HepG2 (cell line): ENCODE data around the gene LAPTM4A. TPM values are rescaled to one million over a fixed set of nuclear protein-coding genes. Genes with fewer than 3 reads are reported as not detected.

ENCODE experiments used
- AGO1 ChIP-seq: fragments of 200-400 bp; formaldehyde crosslinking; IDR thresholded peaks from 2 replicates; pipeline ENCODE4 v1.6.1; 2017; ENCODE audit warnings: mild to moderate bottlenecking, low read depth, low read length, moderate library complexity; ENCODE audit not compliant: poor library complexity, severe bottlenecking
- AHR ChIP-seq: IDR thresholded peaks from 2 replicates; pipeline ENCODE4 v1.6.1; 2018; ENCODE audit warnings: missing genetic modification reagents, missing compliant biosample characterization
- FLYWCH1 ChIP-seq: sonication (generic); formaldehyde crosslinking; IDR thresholded peaks from 2 replicates; pipeline ENCODE4 v1.8.1; 2023; ENCODE audit warnings: mild to moderate bottlenecking, missing genetic modification reagents
- HIVEP1 ChIP-seq: sonication (generic); formaldehyde crosslinking; IDR thresholded peaks from 2 replicates; pipeline ENCODE4 v1.4.0; 2020; ENCODE audit warnings: mild to moderate bottlenecking, missing genetic modification reagents
- HNF4A ChIP-seq: sonication (generic); formaldehyde crosslinking; IDR thresholded peaks from 2 replicates; pipeline ENCODE4 v1.4.0; 2020; ENCODE audit warnings: missing genetic modification reagents
- IKZF4 ChIP-seq: sonication (generic); formaldehyde crosslinking; IDR thresholded peaks from 2 replicates; pipeline ENCODE4 v1.5.1; 2020; ENCODE audit warnings: borderline replicate concordance, mild to moderate bottlenecking, low read depth, missing genetic modification reagents; ENCODE audit errors: not compliant biosample characterization
- KDM1A ChIP-seq: IDR thresholded peaks from 2 replicates; pipeline ENCODE4 v1.6.1; 2016; ENCODE audit warnings: missing compliant biosample characterization
- KDM6A ChIP-seq: IDR thresholded peaks from 2 replicates; pipeline ENCODE4 v1.6.1; 2016; ENCODE audit warnings: low read depth
- MEF2D ChIP-seq: sonication (generic); formaldehyde crosslinking; IDR thresholded peaks from 2 replicates; pipeline ENCODE4 v1.5.1; 2020; ENCODE audit warnings: mild to moderate bottlenecking, missing genetic modification reagents
- RAD51 ChIP-seq: fragments of 450-650 bp; IDR thresholded peaks from 2 replicates; pipeline ENCODE4 v1.6.1; 2016; ENCODE audit warnings: borderline replicate concordance
- SALL1 ChIP-seq: sonication (generic); formaldehyde crosslinking; IDR thresholded peaks from 2 replicates; pipeline ENCODE4 v1.8.0; 2022; ENCODE audit warnings: mild to moderate bottlenecking, missing genetic modification reagents
- SRSF1 ChIP-seq: fragments of 200-400 bp; formaldehyde crosslinking; optimal IDR thresholded peaks from 2 replicates; pipeline ENCODE3; 2017; ENCODE audit warnings: mild to moderate bottlenecking, low read depth, low read length, moderate library complexity
- TGIF2 ChIP-seq: IDR thresholded peaks from 2 replicates; pipeline ENCODE4 v1.6.1; 2016; ENCODE audit warnings: control low read depth, missing compliant biosample characterization
- TOE1 ChIP-seq: sonication (generic); formaldehyde crosslinking; IDR thresholded peaks from 2 replicates; pipeline ENCODE4 v1.4.0; 2020; ENCODE audit warnings: mild to moderate bottlenecking, missing genetic modification reagents
- ZNF430 ChIP-seq: sonication (generic); formaldehyde crosslinking; IDR thresholded peaks from 2 replicates; pipeline ENCODE4 v1.9.0; 2021; ENCODE audit warnings: mild to moderate bottlenecking, missing genetic modification reagents
- ZNF501 ChIP-seq: sonication (generic); formaldehyde crosslinking; IDR thresholded peaks from 2 replicates; pipeline ENCODE4 v1.5.1; 2020; ENCODE audit warnings: mild to moderate bottlenecking, moderate library complexity, missing genetic modification reagents
- ZNF567 ChIP-seq: sonication (generic); formaldehyde crosslinking; IDR thresholded peaks from 2 replicates; pipeline ENCODE4 v1.8.1; 2023; ENCODE audit warnings: mild to moderate bottlenecking, missing genetic modification reagents, borderline replicate concordance
- ZNF598 ChIP-seq: sonication (generic); formaldehyde crosslinking; IDR thresholded peaks from 2 replicates; pipeline ENCODE4 v1.5.1; 2020; ENCODE audit warnings: mild to moderate bottlenecking, missing genetic modification reagents, borderline replicate concordance
- ZNF7 ChIP-seq: IDR thresholded peaks from 2 replicates; pipeline ENCODE4 v1.6.1; 2016; ENCODE audit warnings: missing biosample characterization, missing genetic modification reagents
- ZNF75D ChIP-seq: sonication (generic); formaldehyde crosslinking; IDR thresholded peaks from 2 replicates; pipeline ENCODE4 v1.8.1; 2023; ENCODE audit warnings: missing genetic modification reagents, mild to moderate bottlenecking, borderline replicate concordance
- ZSCAN9 ChIP-seq: IDR thresholded peaks from 2 replicates; pipeline ENCODE4 v1.6.1; 2016; ENCODE audit warnings: borderline replicate concordance
- polyA plus RNA-seq, 8 experiments: library from polyadenylated mRNA; depleted of rRNA in 3 of 8; stranded (reverse) in 7 of 8; unstranded in 1 of 8; fragments of >200 nt; fragmentation: Illumina TruSeq in 4 of 8; extraction: Trizol in 4 of 8; gene quantifications; 2 replicates each; pipeline versions ENCODE4 v1.2.1 to v1.2.3, GENCODE V29; 2011 to 2016; ENCODE audit warnings: low read depth in 4 of 8, missing spikeins in 1 of 8, mixed read lengths in 1 of 8; ENCODE audit not compliant: insufficient read depth in 1 of 8
- total RNA-seq, 5 experiments: library from RNA; depleted of rRNA; stranded (reverse); fragments of >200 nt; fragmentation: Illumina TruSeq; extraction: Trizol; gene quantifications; 2 replicates each; pipeline ENCODE4 v1.2.3, GENCODE V29; 2016; ENCODE audit warnings: low read depth in 1 of 5
- TF ChIP-seq, protein P1 (sequence below): IDR thresholded peaks from 2 replicates; pipeline ENCODE4 v1.6.1; 2012; ENCODE audit warnings: low read length, improper control_type of control experiment
- TF ChIP-seq, protein P2 (sequence below): IDR thresholded peaks from 2 replicates; pipeline ENCODE4 v1.6.1; 2016; ENCODE audit warnings: missing biosample characterization, missing genetic modification reagents, low read depth
- TF ChIP-seq, protein P3 (sequence below): fragments of 450-650 bp; IDR thresholded peaks from 2 replicates; pipeline ENCODE4 v1.6.1; 2017

The LAPTM4A gene
- total and polyA plus RNA-seq, 2 of the 13 experiments (the other 11 are each of a cell fraction or from before 2014, with no cell fraction given): 116 to 558 TPM

DNA sequence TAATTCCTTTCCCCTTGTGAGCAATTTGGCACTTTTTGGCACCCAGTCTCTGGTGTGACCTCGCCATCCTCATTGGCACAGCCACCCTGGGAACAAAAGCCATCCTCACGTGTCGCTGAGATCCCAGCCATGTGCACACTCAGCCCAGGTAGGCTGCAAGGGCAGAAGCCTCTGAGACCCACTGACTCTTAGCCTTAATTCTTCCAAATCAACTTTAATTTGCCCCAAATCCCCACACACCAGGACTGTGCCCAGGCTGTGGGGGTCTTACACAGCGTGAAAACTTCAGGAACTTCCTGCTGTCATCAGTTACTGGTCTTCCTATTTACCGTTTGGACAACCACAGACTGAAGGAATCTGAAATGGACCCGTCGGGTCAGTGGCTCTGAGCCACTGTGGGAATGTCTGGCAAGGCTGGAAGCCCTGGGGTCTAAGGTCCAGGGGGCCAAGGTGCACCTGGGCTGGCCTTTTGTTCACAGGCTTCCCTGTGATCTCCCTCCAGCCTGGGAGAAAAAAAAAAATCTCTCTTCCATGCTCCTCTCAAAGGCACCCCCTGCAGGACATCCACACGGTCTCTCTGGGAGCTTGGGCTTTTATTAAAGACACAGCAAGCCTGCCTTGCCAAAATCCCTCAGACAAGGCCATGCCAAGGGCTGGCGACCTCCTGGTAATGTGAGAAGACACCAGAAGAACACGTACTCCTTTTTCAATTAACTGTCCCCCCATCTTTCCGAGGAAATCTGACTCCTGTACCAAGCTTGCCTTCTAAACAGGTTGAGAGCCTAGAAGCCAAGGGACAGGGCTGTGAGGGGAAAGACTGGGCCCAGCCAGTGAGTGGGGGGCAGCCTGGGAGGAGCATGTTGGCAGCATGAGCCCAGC, 42.1 kb upstream of the LAPTM4A start (continued):
- TF ChIP-seq RAD51: no peak
- no peak for TF ChIP-seq AHR (CRISPR knock-in tag)
- TF ChIP-seq ZNF7 (CRISPR knock-in tag): no peak
- TF ChIP-seq ZSCAN9: peak; percentile 70; the same call in 1 of the 2 replicates
- TF ChIP-seq HNF4A (CRISPR knock-in tag): peak; percentile 100
- TF ChIP-seq TOE1 (CRISPR knock-in tag): peak; percentile 89; the same call in 1 of the 2 replicates
- TF ChIP-seq ZNF501: no peak; the same call in none of the 2 replicates
- peak; percentile 92 for TF ChIP-seq SALL1 (CRISPR knock-in tag)
- TF ChIP-seq, protein P1, sequence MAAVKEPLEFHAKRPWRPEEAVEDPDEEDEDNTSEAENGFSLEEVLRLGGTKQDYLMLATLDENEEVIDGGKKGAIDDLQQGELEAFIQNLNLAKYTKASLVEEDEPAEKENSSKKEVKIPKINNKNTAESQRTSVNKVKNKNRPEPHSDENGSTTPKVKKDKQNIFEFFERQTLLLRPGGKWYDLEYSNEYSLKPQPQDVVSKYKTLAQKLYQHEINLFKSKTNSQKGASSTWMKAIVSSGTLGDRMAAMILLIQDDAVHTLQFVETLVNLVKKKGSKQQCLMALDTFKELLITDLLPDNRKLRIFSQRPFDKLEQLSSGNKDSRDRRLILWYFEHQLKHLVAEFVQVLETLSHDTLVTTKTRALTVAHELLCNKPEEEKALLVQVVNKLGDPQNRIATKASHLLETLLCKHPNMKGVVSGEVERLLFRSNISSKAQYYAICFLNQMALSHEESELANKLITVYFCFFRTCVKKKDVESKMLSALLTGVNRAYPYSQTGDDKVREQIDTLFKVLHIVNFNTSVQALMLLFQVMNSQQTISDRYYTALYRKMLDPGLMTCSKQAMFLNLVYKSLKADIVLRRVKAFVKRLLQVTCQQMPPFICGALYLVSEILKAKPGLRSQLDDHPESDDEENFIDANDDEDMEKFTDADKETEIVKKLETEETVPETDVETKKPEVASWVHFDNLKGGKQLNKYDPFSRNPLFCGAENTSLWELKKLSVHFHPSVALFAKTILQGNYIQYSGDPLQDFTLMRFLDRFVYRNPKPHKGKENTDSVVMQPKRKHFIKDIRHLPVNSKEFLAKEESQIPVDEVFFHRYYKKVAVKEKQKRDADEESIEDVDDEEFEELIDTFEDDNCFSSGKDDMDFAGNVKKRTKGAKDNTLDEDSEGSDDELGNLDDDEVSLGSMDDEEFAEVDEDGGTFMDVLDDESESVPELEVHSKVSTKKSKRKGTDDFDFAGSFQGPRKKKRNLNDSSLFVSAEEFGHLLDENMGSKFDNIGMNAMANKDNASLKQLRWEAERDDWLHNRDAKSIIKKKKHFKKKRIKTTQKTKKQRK: no peak
- no peak for TF ChIP-seq AGO1
- peak; percentile 70; the same call in 1 of the 2 replicates for TF ChIP-seq KDM6A (CRISPR knock-in tag)
- TF ChIP-seq MEF2D (CRISPR knock-in tag): peak; percentile 38; the same call in 1 of the 2 replicates
- TF ChIP-seq SRSF1: no peak
- peak; percentile 80 for TF ChIP-seq HIVEP1 (CRISPR knock-in tag)
- peak; percentile 92 for TF ChIP-seq ZNF598 (CRISPR knock-in tag)
- TF ChIP-seq FLYWCH1 (CRISPR knock-in tag): no peak
- TF ChIP-seq KDM1A (CRISPR knock-in tag): peak; percentile 60; the same call in 1 of the 2 replicates
- TF ChIP-seq, protein P2, sequence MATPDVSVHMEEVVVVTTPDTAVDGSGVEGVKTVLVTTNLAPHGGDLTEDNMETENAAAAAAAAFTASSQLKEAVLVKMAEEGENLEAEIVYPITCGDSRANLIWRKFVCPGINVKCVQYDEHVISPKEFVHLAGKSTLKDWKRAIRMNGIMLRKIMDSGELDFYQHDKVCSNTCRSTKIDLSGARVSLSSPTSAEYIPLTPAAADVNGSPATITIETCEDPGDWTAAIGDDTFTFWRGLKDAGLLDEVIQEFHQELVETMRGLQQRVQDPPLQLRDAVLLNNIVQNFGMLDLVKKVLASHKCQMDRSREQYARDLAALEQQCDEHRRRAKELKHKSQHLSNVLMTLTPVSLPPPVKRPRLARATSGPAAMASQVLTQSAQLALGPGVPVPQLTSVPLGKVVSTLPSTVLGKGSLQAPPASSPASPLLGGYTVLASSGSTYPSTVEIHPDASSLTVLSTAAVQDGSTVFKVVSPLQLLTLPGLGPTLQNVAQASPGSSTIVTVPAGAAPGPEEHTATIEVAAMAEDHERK: no peak
- peak; percentile 38; the same call in 1 of the 2 replicates for TF ChIP-seq ZNF430 (CRISPR knock-in tag)
- no peak for TF ChIP-seq TGIF2
- no peak for TF ChIP-seq ZNF75D (CRISPR knock-in tag)
- TF ChIP-seq, protein P3, sequence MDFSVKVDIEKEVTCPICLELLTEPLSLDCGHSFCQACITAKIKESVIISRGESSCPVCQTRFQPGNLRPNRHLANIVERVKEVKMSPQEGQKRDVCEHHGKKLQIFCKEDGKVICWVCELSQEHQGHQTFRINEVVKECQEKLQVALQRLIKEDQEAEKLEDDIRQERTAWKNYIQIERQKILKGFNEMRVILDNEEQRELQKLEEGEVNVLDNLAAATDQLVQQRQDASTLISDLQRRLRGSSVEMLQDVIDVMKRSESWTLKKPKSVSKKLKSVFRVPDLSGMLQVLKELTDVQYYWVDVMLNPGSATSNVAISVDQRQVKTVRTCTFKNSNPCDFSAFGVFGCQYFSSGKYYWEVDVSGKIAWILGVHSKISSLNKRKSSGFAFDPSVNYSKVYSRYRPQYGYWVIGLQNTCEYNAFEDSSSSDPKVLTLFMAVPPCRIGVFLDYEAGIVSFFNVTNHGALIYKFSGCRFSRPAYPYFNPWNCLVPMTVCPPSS: no peak
- TF ChIP-seq ZNF567 (CRISPR knock-in tag): no peak
- peak; percentile 38 for TF ChIP-seq IKZF4 (CRISPR knock-in tag)
